HL-60 (cell line): ENCODE results near the gene CSMD2.

Source experiments
- CTCF ChIP-seq: IDR thresholded peaks from one replicate; pipeline ENCODE4 v1.5.1; 2011; ENCODE audit warnings: low read length, control low read depth, inconsistent platforms; ENCODE audit not compliant: insufficient read depth
- POLR2AphosphoS5 ChIP-seq: IDR thresholded peaks from 2 replicates; pipeline ENCODE4 v1.6.1; 2012; ENCODE audit warnings: low read depth
- REST ChIP-seq: IDR thresholded peaks from 2 replicates; pipeline ENCODE4 v1.6.1; 2012; ENCODE audit warnings: low read depth; ENCODE audit not compliant: insufficient replicate concordance

GRCh38 chr1:33502726-33503125 lies 662.3 kb downstream of the CSMD2 start:
- TF ChIP-seq POLR2AphosphoS5 (no peak), CTCF (no peak), REST (no peak)
